Eye (tissue), 1 donor: ENCODE data around the gene THEM4.
"Not testable (repeated sequence)": the region's sequence is repeated elsewhere in the genome, so short reads cannot be mapped to it uniquely, and the experiment has no call there.

Source experiments
- DNase-seq: peaks from one replicate; pipeline ENCODE4 v3.0.0-alpha.2; 2015

THEM4 gene

DNA sequence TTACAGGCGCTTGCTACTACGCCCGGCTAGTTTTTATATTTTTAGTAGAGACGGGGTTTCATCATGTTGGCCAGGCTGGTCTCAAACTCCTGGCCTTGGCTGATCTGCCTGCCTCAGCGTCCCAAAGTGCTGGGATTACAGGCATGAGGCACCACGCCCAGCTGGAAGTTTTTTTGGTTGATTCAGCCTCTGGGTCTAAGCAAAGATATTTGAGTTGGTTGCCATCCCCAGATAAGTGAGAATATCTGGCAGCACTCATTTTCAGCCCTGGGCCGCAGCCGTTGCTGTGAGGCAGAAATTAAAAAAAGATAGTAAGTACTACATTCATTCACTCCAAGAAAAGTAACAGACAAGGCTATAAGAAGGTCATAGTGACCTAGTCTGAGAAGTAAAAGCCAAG lies 53.8 kb downstream of the THEM4 start:
- DNase-seq, result not testable (repeated sequence)

DNA sequence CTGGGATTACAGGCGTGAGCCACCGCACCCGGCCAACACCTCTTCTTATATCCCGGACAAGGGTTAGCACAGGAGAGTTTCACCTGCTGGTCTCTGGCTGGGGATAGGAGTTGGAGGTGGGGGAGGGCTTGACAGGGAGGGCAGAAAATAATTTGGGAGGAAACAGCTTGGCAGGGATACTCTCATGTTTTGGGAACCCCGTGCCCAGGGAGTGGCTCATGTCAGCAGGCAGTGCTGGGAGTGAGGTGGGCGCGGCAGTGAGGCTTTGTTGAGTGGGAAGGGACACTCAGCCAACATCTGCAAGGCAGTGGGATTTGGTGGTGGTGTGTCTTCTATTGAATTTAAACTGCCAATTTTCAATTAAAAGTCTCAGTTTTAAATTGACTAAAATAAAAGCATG lies 54.7 kb downstream of the THEM4 start:
- no peak for DNase-seq

DNA sequence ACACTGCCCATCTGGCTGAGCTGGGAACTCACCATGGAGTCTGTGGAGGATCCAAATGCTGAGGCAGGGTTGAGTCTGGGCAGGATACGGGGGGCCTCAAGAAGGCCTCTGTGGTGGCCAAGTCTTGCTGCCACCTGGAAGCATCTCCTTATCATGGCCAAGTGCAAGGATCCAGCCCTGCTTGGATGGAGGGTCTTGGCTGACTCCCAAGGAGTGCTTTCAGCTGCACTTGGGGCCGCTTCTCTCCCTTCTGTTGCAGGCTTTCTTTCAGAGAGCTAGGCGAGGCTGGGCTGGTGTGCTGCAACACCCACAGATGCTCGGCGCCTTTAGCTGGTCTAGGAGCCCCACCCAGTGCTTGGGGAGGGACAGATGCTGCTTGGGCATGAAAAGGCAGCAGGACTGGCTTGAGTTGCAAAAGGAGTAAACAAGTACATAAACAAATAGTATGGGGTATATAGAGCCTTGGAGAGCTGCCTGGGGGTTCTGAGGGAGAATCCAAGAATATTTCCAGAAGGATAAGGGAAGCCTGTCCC lies 55.8 kb downstream of the THEM4 start, which contains the start of gene THEM5:
Gene THEM5, minus strand, starts transcription at position 302 of the 533 bp plus-strand sequence. Its CDS starts 147 bp downstream, at position 155.
- no peak for DNase-seq

DNA sequence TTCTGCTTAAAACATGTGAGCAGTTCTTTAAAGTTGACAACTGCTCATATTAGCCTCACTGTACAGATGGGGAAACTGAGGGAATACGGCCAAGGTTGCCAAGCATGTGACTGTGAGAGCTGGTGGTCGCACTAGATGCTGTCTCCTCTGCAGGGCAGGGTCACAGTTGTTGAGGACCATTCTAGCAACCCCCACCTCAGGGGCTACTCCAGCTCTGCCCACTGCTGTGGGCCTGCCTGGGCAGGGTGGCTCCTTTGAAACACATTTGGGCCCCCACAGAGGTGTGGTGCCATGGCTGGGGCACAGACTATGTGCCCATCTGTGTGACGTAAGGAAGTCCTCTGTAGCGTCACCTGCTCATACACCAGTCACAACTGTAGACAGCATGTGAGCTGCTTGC lies 56.6 kb downstream of the THEM4 start:
- no peak for DNase-seq

GRCh38 chr1:151851886-151852285 lies 57.4 kb downstream of the THEM4 start:
- no peak for DNase-seq

DNA sequence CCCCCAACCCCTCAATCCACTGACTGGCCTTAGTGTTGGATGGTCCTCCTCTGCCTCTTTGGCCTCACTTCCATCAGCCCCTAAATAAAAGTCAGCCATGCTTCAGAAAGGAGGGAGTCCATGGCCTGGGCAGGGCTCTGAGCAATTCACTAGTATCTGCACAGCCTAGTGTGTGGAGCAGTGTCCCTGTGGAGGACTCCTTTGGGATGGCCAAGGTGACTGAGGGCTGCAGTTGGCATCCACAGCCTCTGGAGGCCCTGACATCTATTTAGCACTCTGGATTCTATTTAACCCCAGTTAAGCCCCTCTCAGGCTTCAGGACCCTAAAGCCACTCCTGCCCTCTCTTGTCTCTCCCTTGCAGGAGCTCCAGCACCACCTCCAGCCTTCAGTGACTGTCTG lies 59.4 kb downstream of the THEM4 start:
- DNase-seq, result no peak

GRCh38 chr1:151849126-151849525 lies 60.2 kb downstream of the THEM4 start:
- DNase-seq, result no peak

DNA sequence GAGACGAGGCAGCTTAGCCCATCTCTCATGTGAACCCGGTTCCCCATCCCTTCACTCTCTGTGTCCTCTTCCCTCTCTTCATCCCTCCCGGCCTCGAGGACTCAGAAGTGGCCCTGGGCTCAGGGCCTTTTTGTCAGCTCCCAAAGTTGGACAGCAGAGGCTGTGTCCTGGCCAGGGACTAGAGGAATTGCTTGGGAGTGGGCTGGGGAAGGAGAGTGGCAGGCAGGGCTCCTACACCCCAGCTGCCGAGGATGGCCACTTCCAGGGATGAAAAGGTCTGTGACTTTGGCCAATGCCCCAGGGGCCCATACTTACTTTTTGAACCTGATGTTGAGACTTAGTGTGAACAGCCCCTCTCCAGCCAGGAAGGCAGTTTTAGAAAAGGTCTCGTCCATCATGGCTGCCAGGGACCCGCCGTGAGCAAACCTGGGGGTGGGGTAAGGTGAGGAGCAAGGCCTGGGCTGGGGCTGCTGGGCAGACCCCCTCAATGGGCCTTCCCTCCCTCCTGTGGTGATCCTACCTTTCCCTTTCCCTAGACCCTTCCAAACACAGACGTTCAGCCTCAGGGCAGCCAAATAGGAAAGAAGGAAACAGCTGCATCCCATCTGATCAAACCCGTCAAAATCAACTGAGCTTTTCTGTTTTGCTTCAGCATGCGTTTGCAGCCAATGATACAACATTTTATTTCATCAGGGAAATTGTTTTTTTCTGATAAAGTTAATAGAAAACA lies 61.3 kb downstream of the THEM4 start:
- DNase-seq, result peak; percentile 23

DNA sequence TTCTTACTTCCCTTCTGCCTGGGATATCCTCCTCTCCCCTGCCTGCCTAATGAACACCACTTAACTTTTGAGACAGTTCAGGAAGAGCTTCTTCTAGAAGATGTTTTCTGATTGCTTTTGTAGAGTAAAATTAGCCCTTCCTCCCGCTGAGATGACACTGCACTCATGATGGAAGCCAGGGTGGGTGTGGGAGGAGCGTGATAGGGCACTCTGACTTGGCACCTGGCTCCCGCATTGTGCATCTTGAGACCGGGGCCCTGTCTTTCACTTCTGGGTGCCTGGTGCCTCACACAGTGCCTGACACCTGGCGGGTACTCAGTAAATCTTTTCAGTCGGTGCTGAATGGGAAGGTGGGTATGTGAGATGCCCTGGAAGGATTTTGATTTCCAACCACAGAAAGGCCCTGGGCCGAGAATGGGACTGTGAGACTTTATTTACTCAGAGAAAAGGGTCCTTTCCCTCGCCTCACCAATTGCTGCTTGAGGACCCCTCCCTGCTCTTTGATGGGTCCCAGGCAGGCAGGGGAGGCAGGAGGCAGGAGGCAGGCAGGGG lies 62.5 kb downstream of the THEM4 start:
- DNase-seq, result no peak

DNA sequence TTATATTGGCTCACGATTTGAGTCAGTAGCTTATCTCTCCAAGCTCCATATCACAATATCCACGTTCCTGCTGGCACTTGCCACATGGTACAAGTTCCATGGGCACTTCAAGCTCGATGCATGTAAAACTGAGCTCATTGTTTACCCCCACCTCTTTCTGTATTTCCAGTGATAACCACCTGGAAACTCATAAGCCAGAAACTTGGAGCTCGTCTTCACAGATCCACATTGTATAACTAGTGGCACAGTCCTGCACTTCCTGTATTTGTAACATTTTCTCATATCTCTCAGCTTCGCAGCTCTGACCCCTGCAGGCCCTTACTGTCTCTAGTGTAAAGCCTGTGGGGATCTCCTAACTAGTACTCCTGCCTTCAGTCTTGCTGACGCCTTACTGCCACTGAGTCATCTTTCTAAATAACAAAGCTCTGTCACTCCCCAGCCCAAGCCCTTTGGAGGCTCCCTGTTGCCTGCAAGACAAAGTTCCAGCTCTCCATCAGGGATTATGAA lies 63.2 kb downstream of the THEM4 start:
- no peak for DNase-seq

DNA sequence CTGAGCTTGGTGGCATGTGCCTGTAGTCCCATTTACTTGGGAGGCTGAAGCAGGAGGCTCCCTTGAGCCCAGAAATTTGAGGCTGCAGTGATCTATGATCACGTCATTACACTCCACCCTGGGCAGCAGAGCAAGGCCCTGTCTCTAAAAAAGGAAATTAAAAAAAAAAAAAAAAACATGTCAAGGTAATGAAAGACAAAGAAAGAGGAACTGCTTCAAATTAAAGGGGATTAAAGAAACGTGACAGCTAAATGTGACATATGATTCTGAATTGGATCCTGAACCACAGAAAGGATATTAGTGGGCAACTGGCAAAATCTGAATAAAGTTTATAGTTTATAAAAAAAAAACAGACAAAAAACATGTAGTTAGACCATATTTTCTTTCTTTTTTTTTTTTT lies 65.9 kb downstream of the THEM4 start:
- no peak for DNase-seq

GRCh38 chr1:151841141-151841540 lies 68.2 kb downstream of the THEM4 start:
- DNase-seq, result no peak

GRCh38 chr1:151840421-151840820 lies 68.9 kb downstream of the THEM4 start:
- no peak for DNase-seq

GRCh38 chr1:151839457-151840403 lies 69.6 kb downstream of the THEM4 start, which contains the start of gene C2CD4D:
Gene C2CD4D, minus strand, starts transcription at chr1:151839820. Its CDS starts 831 bp downstream, at chr1:151838989.
- peak; percentile 85 for DNase-seq

DNA sequence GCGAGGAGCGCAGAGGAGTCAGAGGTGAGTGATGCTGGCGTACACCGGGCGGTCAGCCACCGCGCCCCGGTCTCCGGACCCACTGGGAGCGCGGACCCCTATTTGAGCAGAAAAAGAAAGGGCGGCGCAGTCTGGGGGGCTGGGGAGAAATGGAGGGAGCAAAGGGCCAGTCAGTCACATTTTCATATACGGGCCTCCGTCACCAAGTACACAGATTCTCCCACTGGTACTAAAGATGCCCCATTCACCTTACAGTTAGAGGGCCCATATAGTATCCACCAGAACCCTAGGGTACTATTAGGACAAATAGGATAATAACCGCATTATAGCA lies 70.3 kb downstream of the THEM4 start:
- DNase-seq, result no peak

DNA sequence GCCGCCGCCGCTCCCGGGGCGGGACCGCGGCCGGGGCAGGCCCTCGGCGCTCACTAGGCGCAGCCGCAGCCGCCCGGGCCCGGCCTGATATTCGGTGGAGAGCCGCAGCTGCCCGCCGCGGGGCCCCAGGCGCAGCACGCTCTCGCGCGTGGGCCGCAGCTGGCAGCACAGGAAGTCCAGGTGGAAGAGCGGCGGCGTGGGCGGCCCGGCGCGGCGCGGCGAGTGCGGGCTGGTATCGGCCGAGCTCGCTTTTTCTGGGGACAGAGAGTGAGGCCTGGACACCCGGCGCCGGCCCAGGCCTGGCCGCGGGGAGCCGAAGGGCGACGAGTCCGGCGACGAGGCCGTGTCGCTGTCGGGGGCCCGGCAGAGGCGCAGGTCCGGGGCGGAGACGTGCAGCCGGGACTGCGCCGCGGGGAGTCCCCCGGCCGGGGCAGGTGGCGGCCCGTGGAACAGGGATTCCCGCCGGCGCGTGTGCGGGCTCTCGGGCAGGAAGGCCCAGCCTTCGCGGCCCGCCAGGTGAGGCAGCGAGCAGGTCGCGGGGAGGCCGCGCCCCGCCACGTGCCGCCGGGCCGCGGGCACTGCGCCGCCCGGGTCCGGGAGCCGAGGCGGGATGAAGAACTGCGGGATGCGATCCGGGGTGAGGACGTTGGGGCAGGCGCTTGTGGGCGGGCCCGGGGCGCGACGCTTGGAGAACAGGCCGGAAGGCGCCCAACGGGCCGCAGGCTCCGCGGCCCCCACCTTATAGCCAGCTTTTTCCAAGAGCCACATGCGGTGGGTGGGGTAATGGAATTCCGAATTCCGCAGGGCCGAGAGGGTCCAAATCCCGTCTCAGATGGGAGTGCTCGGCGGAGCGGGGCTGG lies 70.9 kb downstream of the THEM4 start:
- peak; percentile 61 for DNase-seq

DNA sequence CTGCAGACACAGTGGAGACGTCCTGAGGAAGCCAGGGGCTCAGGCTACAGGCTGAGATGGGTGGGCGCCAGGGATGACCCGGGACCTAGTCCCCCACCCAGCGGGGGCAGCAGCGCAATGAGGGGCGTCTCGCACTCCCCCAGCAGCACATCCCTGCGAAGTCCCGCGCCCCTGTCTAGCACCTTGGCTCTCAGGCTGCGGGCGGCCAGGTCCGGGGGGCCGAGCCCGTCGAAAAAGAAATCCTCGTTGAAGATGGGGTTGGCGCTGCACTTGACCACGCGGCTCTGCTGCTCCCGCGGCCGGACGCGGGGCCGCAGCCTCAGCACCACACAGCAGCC lies 71.5 kb downstream of the THEM4 start:
- no peak for DNase-seq

DNA sequence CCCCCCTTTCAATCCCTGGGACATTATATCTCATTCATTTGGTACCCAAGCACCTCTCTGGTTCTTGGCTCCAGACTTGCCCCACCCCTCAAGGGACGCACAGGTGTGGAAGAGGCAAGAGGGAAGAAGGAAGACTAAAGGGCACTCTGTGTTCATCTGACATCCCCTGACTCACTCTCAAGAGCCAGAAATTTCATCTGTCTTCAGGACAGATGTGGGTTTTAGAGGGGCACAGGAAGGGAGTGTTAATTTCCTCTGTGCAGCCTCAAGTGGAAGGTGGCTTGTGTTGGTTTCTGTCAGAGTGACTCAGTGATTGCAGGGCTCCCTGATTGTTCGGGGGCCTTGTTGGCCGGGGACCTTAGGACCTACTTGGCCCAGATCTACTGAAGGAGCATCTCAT lies 72.1 kb downstream of the THEM4 start:
- no peak for DNase-seq

DNA sequence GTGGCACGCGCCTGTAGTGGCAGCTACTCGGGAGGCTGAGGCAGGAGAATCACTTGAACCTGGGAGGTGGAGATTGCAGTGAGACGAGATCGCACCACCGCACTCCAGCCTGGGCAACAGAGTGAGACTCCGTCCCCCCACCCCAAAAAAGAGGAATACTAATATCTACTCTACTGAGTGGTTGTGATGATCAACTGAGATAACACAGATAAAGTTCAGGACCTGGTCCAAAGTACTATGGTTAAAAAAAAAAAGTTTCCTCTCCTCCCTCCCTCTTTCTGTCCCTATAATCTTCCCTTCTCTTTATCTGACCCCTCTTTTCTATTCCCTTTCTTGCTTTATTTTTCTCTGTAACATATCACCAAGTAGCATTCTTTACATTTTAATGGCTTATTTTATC lies 73.7 kb downstream of the THEM4 start:
- no peak for DNase-seq

- no peak for DNase-seq
These were observed 75.1 kb downstream of the THEM4 start for GRCh38 chr1:151834239-151834638.

DNA sequence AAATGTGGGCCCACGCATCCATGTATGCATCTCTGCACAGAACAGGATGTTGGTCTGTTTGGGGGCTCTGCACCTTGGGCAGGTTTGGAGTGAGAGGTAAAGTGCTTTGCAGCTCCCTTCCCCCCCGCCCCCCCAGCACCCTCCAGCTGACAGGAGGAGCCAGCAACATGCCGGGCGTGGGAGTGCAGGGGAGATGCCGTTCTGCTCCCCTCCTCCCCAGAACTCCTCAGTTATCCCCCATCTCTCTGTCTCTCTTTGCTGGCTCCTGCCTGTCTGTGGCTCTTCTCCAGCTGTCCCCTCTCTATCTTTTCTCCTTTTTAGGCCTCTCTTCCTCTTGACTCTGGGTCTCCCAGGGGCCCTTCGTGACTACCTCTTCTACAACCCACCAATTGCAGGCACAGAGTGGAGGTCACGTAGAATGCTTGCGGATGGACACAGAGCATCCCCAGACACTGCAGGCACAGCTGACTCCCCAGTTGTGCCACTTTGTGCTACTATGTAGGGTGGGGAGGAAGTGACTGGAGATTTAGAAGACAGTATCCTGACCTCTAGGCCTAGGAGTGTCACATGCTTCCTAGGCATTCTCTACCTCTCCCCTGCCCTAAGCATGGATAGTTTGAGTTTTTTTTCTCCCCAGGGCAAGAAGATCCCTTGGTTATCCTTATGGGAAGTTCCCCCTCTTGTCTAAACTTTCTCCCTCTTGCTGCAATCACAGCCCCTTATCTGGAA lies 76.0 kb downstream of the THEM4 start:
- DNase-seq, result no peak
